ENCODE measurements around the gene DLX3.

Gene DLX3

DNA sequence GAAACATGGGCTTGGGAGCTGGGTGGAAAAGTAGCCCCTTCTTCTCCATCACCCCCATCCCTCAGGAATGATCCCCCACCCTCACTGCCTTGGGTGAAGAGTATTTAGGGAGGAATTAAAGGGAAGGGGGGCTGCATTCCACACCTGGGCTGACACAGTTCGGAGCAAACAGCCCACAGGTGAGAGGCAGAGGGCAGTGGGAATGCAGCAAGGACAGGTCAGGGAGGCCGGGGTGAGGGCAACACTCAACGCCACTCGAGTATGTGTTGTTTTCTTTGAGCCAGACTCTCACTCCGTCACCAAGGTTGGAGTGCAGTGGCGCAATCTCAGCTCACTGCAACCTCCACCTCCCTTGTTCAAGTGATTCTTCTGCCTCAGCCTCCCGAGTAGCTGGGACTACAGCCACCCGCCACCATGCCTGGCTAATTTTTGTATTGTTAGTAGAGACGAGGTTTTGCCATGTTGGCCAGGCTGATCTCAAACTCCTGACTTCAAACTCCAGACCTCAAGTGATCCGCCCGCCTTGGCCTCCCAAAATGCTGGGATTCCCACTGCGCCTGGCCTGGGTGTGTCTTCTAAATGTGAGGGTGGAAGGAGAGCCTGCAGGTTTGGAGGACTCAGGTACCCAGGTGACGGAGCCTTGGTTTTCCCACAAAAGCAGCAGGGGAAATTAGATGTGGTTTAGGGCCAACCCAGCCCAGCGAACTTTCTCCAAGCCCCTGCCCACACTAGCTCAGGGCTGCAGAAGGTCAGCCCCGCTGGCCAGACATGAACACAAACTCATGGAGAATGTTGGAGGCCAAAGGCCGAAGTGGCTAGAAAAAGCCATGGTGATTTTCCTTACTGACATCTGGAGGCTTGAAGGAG, 39.7 kb upstream of the DLX3 start:
- WGBS (ENCODE audit: extremely low coverage, insufficient coverage, low lambda C conversion rate): no CpG with 5 or more reads among the region's 16 CpGs
- Histone ChIP-seq H2BK5ac (ENCODE audit: low read length) (no peak overlapping the region), H3K27me3 (ENCODE audit: insufficient read depth, low read length, poor library complexity) (no peaks in the 10 kb centered on the region), H2BK15ac (replicated peaks; ENCODE audit: low read depth) (no peak overlapping the region), H2BK120ac (ENCODE audit: low read depth, low read length) (no peak overlapping the region), H3K4me3 (ENCODE audit: low read length) (no peak overlapping the region), H3K9ac (ENCODE audit: low read length) (no peak overlapping the region), H4K5ac (ENCODE audit: low read length) (no peak overlapping the region), H3K56ac (ENCODE audit: low read length) (no peak overlapping the region), H3K23ac (ENCODE audit: low read length) (no peak overlapping the region), H2AK5ac (ENCODE audit: low read length) (no peak overlapping the region), H3K79me1 (ENCODE audit: low read length) (no peaks in the 10 kb centered on the region), H3K36me3 (ENCODE audit: control insufficient read depth, insufficient read depth, low read length) (no peaks in the 10 kb centered on the region), H4K8ac (ENCODE audit: low read depth, low read length) (no peak overlapping the region), H3K4me1 (ENCODE audit: control insufficient read depth, low read depth, low read length) (peaks cover 5% of the 10 kb centered on the region), H3K27ac (ENCODE audit: low read depth, low read length) (no peak overlapping the region), H3K4ac (ENCODE audit: low read depth, low read length) (no peak overlapping the region), H3K79me2 (ENCODE audit: control insufficient read depth, insufficient read depth, low read length) (no peaks in the 10 kb centered on the region), H3K4me2 (ENCODE audit: low read length) (no peak overlapping the region), H3K18ac (ENCODE audit: low read length) (no peak overlapping the region)
- peak; percentile 29 for DNase-seq

DNA sequence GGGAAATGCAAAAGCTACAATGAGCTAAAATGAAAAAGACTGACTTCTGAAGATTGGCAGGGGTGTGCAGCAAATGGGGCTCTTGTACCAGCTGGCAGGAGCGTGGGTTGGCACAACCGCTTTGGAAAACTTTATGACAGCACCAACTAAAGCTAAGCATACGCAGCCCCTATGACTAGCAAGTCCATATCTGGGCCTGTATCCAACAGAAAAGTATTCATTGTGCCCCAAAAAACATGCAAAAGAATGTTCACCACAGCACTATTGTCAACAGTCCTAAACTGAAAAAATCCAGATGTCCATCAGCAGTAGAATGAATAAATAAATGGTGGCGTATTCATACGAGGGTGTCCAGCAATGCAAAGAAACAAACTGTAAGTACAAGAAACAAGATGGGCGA, 38.3 kb upstream of the DLX3 start:
- Histone ChIP-seq H3K4me1 (ENCODE audit: control insufficient read depth, low read depth, low read length) (peaks cover 8% of the 10 kb centered on the region), H2BK5ac (ENCODE audit: low read length) (no peak overlapping the region), H2BK15ac (replicated peaks; ENCODE audit: low read depth) (no peak overlapping the region), H3K4me2 (ENCODE audit: low read length) (no peak overlapping the region), H3K4me3 (ENCODE audit: low read length) (no peak overlapping the region), H4K5ac (ENCODE audit: low read length) (no peak overlapping the region), H3K79me2 (ENCODE audit: control insufficient read depth, insufficient read depth, low read length) (no peaks in the 10 kb centered on the region), H3K9ac (ENCODE audit: low read length) (no peak overlapping the region), H3K79me1 (ENCODE audit: low read length) (no peaks in the 10 kb centered on the region), H3K56ac (ENCODE audit: low read length) (no peak overlapping the region), H3K18ac (ENCODE audit: low read length) (no peak overlapping the region), H2AK5ac (ENCODE audit: low read length) (no peak overlapping the region), H3K36me3 (ENCODE audit: control insufficient read depth, insufficient read depth, low read length) (no peaks in the 10 kb centered on the region), H3K27ac (ENCODE audit: low read depth, low read length) (no peak overlapping the region), H3K27me3 (ENCODE audit: insufficient read depth, low read length, poor library complexity) (no peaks in the 10 kb centered on the region), H3K4ac (ENCODE audit: low read depth, low read length) (no peak overlapping the region), H4K8ac (ENCODE audit: low read depth, low read length) (no peak overlapping the region), H2BK120ac (ENCODE audit: low read depth, low read length) (no peak overlapping the region), H3K23ac (ENCODE audit: low read length) (no peak overlapping the region)
- no peak for DNase-seq
- WGBS (ENCODE audit: extremely low coverage, insufficient coverage, low lambda C conversion rate): no CpG with 5 or more reads among the region's 6 CpGs

DNA sequence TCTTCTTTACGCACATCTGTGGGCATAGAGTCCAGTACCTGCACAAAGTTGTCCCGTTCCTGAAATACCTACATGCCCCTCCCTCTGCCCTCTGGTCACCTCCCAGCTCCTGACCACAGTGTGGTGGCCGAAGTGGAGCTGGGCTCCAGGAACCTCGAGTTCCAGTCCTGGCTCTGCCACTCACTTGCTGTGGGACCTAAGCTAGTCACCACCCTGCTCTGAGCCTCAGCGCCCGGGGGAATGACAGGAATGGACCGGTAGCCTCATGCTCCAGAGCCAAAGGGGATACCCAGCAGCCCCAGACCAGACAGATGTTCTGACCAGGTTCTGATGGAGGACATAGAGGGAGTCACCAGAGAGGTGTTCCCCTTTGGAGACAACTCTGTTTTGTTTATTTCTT, 34.2 kb upstream of the DLX3 start:
- WGBS (ENCODE audit: extremely low coverage, insufficient coverage, low lambda C conversion rate): no CpG with 5 or more reads among the region's 7 CpGs
- H2BK15ac ChIP-seq (replicated peaks; ENCODE audit: low read depth): no peak overlapping the region
- no peaks in the 10 kb centered on the region for H3K79me2 ChIP-seq (ENCODE audit: control insufficient read depth, insufficient read depth, low read length)
- H2BK5ac ChIP-seq (ENCODE audit: low read length): no peak overlapping the region
- no peak for DNase-seq
- no peak overlapping the region for H4K5ac ChIP-seq (ENCODE audit: low read length)
- H3K79me1 ChIP-seq (ENCODE audit: low read length): no peaks in the 10 kb centered on the region
- H3K18ac ChIP-seq (ENCODE audit: low read length): no peak overlapping the region
- no peak overlapping the region for H3K56ac ChIP-seq (ENCODE audit: low read length)
- no peak overlapping the region for H3K4me2 ChIP-seq (ENCODE audit: low read length)
- no peak overlapping the region for H3K4ac ChIP-seq (ENCODE audit: low read depth, low read length)
- H2AK5ac ChIP-seq (ENCODE audit: low read length): no peak overlapping the region
- no peak overlapping the region for H4K8ac ChIP-seq (ENCODE audit: low read depth, low read length)
- no peak overlapping the region for H3K23ac ChIP-seq (ENCODE audit: low read length)
- H3K36me3 ChIP-seq (ENCODE audit: control insufficient read depth, insufficient read depth, low read length): no peaks in the 10 kb centered on the region
- H2BK120ac ChIP-seq (ENCODE audit: low read depth, low read length): no peak overlapping the region
- H3K9ac ChIP-seq (ENCODE audit: low read length): no peak overlapping the region
- H3K27ac ChIP-seq (ENCODE audit: low read depth, low read length): no peak overlapping the region
- no peak overlapping the region for H3K4me3 ChIP-seq (ENCODE audit: low read length)
- H3K27me3 ChIP-seq (ENCODE audit: insufficient read depth, low read length, poor library complexity): no peaks in the 10 kb centered on the region
- peaks cover 3% of the 10 kb centered on the region for H3K4me1 ChIP-seq (ENCODE audit: control insufficient read depth, low read depth, low read length)

DNA sequence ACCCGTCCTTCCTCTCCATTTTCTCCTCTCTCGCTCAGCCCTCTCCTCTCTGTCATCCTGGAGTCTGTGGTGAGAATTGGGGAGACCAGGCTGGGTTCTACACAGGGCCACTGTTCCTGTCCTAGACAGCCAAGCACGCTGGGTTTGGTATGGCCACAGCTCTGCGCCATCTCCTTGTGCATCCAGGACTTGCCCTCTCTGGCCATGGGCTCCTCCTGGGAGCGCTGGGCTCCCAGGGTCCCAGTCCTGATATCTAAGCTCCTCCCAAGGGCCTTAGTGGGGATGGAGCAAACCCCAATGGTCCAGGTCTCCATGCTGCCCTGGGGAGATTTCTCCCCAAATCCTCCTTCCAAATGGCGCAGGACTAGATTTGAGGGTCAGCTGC, 33.7 kb upstream of the DLX3 start:
- H3K23ac ChIP-seq (ENCODE audit: low read length): no peak overlapping the region
- H3K9ac ChIP-seq (ENCODE audit: low read length): no peak overlapping the region
- no peak overlapping the region for H2BK120ac ChIP-seq (ENCODE audit: low read depth, low read length)
- no peak overlapping the region for H3K56ac ChIP-seq (ENCODE audit: low read length)
- no peaks in the 10 kb centered on the region for H3K79me2 ChIP-seq (ENCODE audit: control insufficient read depth, insufficient read depth, low read length)
- no peak overlapping the region for H3K4me2 ChIP-seq (ENCODE audit: low read length)
- H2AK5ac ChIP-seq (ENCODE audit: low read length): no peak overlapping the region
- H3K4me3 ChIP-seq (ENCODE audit: low read length): no peak overlapping the region
- no peak overlapping the region for H3K4ac ChIP-seq (ENCODE audit: low read depth, low read length)
- H2BK15ac ChIP-seq (replicated peaks; ENCODE audit: low read depth): no peak overlapping the region
- H3K4me1 ChIP-seq (ENCODE audit: control insufficient read depth, low read depth, low read length): peaks cover 3% of the 10 kb centered on the region
- H3K18ac ChIP-seq (ENCODE audit: low read length): no peak overlapping the region
- H3K36me3 ChIP-seq (ENCODE audit: control insufficient read depth, insufficient read depth, low read length): no peaks in the 10 kb centered on the region
- no peaks in the 10 kb centered on the region for H3K27me3 ChIP-seq (ENCODE audit: insufficient read depth, low read length, poor library complexity)
- H2BK5ac ChIP-seq (ENCODE audit: low read length): no peak overlapping the region
- no peak overlapping the region for H4K5ac ChIP-seq (ENCODE audit: low read length)
- no peak for DNase-seq
- no peak overlapping the region for H3K27ac ChIP-seq (ENCODE audit: low read depth, low read length)
- H4K8ac ChIP-seq (ENCODE audit: low read depth, low read length): no peak overlapping the region
- WGBS (ENCODE audit: extremely low coverage, insufficient coverage, low lambda C conversion rate): no CpG with 5 or more reads among the region's 6 CpGs
- no peaks in the 10 kb centered on the region for H3K79me1 ChIP-seq (ENCODE audit: low read length)

DNA sequence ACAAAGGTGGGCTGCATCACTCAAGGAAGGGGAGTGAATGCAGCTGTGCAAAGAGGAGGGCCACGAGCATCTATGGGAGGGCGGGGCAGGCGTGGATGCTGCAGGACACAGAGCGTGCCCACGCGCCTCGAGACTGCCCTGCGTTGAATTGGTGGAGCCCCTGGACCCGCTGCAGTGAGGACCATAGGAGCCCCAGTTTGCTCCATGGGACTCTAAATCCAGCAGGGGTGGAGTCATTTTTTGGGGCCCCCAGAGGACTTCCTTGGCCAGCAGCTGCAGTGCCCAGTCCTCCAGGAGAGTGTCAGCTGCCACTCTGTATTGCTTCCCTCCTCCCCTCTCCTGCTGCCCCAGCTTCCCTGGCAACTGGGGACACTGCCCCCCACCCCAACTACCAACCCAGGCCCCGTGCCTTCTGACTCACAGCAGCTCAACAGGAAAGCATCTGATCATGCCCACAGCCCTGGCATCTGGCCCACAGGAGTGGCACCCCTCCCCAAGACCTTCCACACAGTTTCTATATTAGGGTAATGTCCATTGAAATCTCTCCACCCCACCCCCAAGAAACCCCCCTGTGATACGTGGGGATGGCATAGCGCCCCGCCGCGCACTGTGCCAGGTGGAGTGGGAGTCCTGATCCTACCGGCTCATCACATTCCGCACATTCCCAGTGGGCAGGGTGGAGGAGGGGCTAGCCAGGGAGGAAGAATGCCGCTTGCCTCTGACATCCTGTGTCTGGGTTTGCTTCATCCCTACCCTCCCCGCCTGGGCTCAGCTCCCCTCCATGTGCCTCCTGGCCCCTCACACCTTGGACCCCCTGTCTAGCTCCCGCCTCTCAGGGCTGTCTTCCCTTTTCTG, 33.1 kb upstream of the DLX3 start:
- H3K27ac ChIP-seq (ENCODE audit: low read depth, low read length): no peak overlapping the region

More for the DNA sequence above, 33.1 kb upstream of the DLX3 start:
- Histone ChIP-seq H2BK15ac (replicated peaks; ENCODE audit: low read depth) (no peak overlapping the region), H3K27me3 (ENCODE audit: insufficient read depth, low read length, poor library complexity) (no peaks in the 10 kb centered on the region), H3K18ac (ENCODE audit: low read length) (no peak overlapping the region), H2BK120ac (ENCODE audit: low read depth, low read length) (no peak overlapping the region), H3K79me2 (ENCODE audit: control insufficient read depth, insufficient read depth, low read length) (no peaks in the 10 kb centered on the region), H3K4me3 (ENCODE audit: low read length) (no peak overlapping the region), H4K5ac (ENCODE audit: low read length) (no peak overlapping the region), H3K4me1 (ENCODE audit: control insufficient read depth, low read depth, low read length) (peaks cover 3% of the 10 kb centered on the region), H3K36me3 (ENCODE audit: control insufficient read depth, insufficient read depth, low read length) (no peaks in the 10 kb centered on the region), H3K4ac (ENCODE audit: low read depth, low read length) (no peak overlapping the region), H3K4me2 (ENCODE audit: low read length) (no peak overlapping the region), H4K8ac (ENCODE audit: low read depth, low read length) (no peak overlapping the region), H2AK5ac (ENCODE audit: low read length) (no peak overlapping the region), H3K23ac (ENCODE audit: low read length) (no peak overlapping the region), H3K9ac (ENCODE audit: low read length) (no peak overlapping the region), H3K56ac (ENCODE audit: low read length) (no peak overlapping the region), H2BK5ac (ENCODE audit: low read length) (no peak overlapping the region), H3K79me1 (ENCODE audit: low read length) (no peaks in the 10 kb centered on the region)
- no CpG with 5 or more reads among the region's 20 CpGs for WGBS (ENCODE audit: extremely low coverage, insufficient coverage, low lambda C conversion rate)
- DNase-seq: peak; percentile 83

Measured in mesendoderm (in vitro differentiated cells).